Stomach (tissue), 4 donors: ENCODE data around the gene TMEM242.

ENCODE experiments used
- CTCF ChIP-seq, 7 experiments: fragments of 450-650 bp in 4 of 7; fragments of 200-600 bp in 3 of 7; sonication (generic) in 3 of 7; IDR thresholded peaks; one replicate each; pipeline ENCODE4 v1.5.1; 2016 to 2019; ENCODE audit warnings: antibody characterized with exemption in 7 of 7, control low read depth in 2 of 7, mild to moderate bottlenecking in 1 of 7
- POLR2A ChIP-seq, 4 donors: fragments of 450-650 bp; IDR thresholded peaks; one replicate each; pipeline ENCODE4 v1.6.1; 2016; ENCODE audit warnings: antibody characterized with exemption in 4 of 4, control low read depth in 2 of 4, mild to moderate bottlenecking in 1 of 4, moderate library complexity in 1 of 4
- POLR2AphosphoS5 ChIP-seq, 3 donors: sonication (generic); formaldehyde crosslinking; IDR thresholded peaks; one replicate each; pipeline ENCODE4 v1.6.1; 2016; ENCODE audit warnings: antibody characterized with exemption in 3 of 3

GRCh38 chr6:157291356-157291755 is 32.0 kb downstream of the TMEM242 start:
- TF ChIP-seq CTCF (IDR thresholded peaks at IDR 0.05) (no peak), POLR2AphosphoS5 (IDR thresholded peaks at IDR 0.05) (no peak), POLR2A (IDR thresholded peaks at IDR 0.05) (no peak)
